ENCODE data around the gene NDUFS8. TPM values are rescaled to one million over a fixed set of nuclear protein-coding genes. Genes with fewer than 3 reads are reported as not detected.

The NDUFS8 gene
- total RNA-seq, 1 experiment from 2014 or later = 221 TPM

DNA sequence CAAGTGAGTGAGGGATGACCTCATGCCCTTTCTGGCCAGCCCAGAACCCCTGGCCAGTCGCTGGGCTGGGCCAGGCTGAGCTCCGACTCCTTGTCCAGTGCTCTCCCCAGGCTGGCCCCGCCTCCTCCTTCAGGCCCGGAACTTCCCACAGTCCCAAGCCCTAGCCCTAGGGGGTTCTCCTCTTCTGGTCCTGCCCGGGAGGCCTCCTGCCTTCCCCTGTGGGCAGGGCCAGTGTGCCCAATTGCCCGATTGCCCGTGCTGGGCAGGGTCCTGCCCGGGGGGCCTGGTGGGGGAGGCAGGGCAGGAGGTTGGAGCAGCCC is 12.5 kb downstream of the NDUFS8 start:
- TF ChIP-seq TEAD4 (CRISPR knock-in tag; IDR thresholded peaks at IDR 0.05) = no peak
- no peak for TF ChIP-seq NFATC4 (CRISPR knock-in tag; IDR thresholded peaks at IDR 0.05)
- no peak for TF ChIP-seq TEAD1 (CRISPR knock-in tag; IDR thresholded peaks at IDR 0.05)
- no peak for TF ChIP-seq ZNF396 (CRISPR knock-in tag; IDR thresholded peaks at IDR 0.05; ENCODE audit: borderline replicate concordance)
- TF ChIP-seq ZNF317 (CRISPR knock-in tag; IDR thresholded peaks at IDR 0.05; ENCODE audit: borderline replicate concordance, low read depth) = no peak
- TF ChIP-seq ZNF138 (CRISPR knock-in tag; conservative IDR thresholded peaks at IDR 0.05) = no peak
- no peaks in the 10 kb centered on the region for H3K9me3 Mint-ChIP-seq
- H3K36me3 Mint-ChIP-seq = no peaks in the 10 kb centered on the region
- H3K4me3 Mint-ChIP-seq = no peak overlapping the region
- H3K4me1 Mint-ChIP-seq = peaks cover 12% of the 10 kb centered on the region
- no peaks in the 10 kb centered on the region for H3K27me3 Mint-ChIP-seq (ENCODE audit: low read depth)
- H3K27ac Mint-ChIP-seq = no peak overlapping the region
- DNase-seq (ENCODE audit: low spot score) = no peak
- ChIA-PET POLR2A (interaction anchor here (1.1 kb wide), 1 partner anchor 9 kb away, joined by 3 read pairs; no protein-coding TSS in a partner anchor), CTCF (interaction anchor here (1.2 to 2.0 kb wide), 4 partner anchors 22 to 166 kb away, joined by 4 to 8 read pairs (median 4); partner anchors contain the start of gene ALDH3B1)
- no peak for ATAC-seq

- Mint-ChIP-seq H3K4me1 (peaks cover 10% of the 10 kb centered on the region), H3K27me3 (ENCODE audit: low read depth) (no peaks in the 10 kb centered on the region), H3K27ac (no peak overlapping the region), H3K9me3 (no peaks in the 10 kb centered on the region), H3K4me3 (no peak overlapping the region), H3K36me3 (no peaks in the 10 kb centered on the region)
- no peak for DNase-seq (ENCODE audit: low spot score)
- ChIA-PET POLR2A (interaction anchor here (1.1 kb wide), 1 partner anchor 8 kb away, joined by 3 read pairs; no protein-coding TSS in a partner anchor), CTCF (interaction anchor here (1.2 to 2.0 kb wide), 3 partner anchors 22 to 165 kb away, joined by 4 to 8 read pairs (median 4); partner anchors contain the start of gene ALDH3B1)
- ATAC-seq = no peak
- TF ChIP-seq PREB (CRISPR knock-in tag; IDR thresholded peaks at IDR 0.05; ENCODE audit: borderline replicate concordance) (no peak), ZNF671 (CRISPR knock-in tag; IDR thresholded peaks at IDR 0.05) (no peak), CBFB (CRISPR knock-in tag; IDR thresholded peaks at IDR 0.05; ENCODE audit: low read depth) (no peak), SP1 (CRISPR knock-in tag; conservative IDR thresholded peaks at IDR 0.05) (no peak), NR2C2 (CRISPR knock-in tag; IDR thresholded peaks at IDR 0.05) (no peak), ATF3 (CRISPR knock-in tag; conservative IDR thresholded peaks at IDR 0.05) (no peak), GABPB1 (CRISPR knock-in tag; IDR thresholded peaks at IDR 0.05) (no peak), FOXP1 (CRISPR knock-in tag; IDR thresholded peaks at IDR 0.05; ENCODE audit: borderline replicate concordance) (no peak), ZNF232 (CRISPR knock-in tag; IDR thresholded peaks at IDR 0.05) (no peak)
- TF ChIP-seq, protein P1, sequence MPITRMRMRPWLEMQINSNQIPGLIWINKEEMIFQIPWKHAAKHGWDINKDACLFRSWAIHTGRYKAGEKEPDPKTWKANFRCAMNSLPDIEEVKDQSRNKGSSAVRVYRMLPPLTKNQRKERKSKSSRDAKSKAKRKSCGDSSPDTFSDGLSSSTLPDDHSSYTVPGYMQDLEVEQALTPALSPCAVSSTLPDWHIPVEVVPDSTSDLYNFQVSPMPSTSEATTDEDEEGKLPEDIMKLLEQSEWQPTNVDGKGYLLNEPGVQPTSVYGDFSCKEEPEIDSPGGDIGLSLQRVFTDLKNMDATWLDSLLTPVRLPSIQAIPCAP (CRISPR knock-in tag; IDR thresholded peaks at IDR 0.05) = no peak
- TF ChIP-seq, protein P2, sequence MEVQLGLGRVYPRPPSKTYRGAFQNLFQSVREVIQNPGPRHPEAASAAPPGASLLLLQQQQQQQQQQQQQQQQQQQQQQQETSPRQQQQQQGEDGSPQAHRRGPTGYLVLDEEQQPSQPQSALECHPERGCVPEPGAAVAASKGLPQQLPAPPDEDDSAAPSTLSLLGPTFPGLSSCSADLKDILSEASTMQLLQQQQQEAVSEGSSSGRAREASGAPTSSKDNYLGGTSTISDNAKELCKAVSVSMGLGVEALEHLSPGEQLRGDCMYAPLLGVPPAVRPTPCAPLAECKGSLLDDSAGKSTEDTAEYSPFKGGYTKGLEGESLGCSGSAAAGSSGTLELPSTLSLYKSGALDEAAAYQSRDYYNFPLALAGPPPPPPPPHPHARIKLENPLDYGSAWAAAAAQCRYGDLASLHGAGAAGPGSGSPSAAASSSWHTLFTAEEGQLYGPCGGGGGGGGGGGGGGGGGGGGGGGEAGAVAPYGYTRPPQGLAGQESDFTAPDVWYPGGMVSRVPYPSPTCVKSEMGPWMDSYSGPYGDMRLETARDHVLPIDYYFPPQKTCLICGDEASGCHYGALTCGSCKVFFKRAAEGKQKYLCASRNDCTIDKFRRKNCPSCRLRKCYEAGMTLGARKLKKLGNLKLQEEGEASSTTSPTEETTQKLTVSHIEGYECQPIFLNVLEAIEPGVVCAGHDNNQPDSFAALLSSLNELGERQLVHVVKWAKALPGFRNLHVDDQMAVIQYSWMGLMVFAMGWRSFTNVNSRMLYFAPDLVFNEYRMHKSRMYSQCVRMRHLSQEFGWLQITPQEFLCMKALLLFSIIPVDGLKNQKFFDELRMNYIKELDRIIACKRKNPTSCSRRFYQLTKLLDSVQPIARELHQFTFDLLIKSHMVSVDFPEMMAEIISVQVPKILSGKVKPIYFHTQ (CRISPR knock-in tag; IDR thresholded peaks at IDR 0.05) = no peak
- TF ChIP-seq, protein P3, sequence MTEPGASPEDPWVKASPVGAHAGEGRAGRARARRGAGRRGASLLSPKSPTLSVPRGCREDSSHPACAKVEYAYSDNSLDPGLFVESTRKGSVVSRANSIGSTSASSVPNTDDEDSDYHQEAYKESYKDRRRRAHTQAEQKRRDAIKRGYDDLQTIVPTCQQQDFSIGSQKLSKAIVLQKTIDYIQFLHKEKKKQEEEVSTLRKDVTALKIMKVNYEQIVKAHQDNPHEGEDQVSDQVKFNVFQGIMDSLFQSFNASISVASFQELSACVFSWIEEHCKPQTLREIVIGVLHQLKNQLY (CRISPR knock-in tag; IDR thresholded peaks at IDR 0.05) = no peak
- TF ChIP-seq, protein P4, sequence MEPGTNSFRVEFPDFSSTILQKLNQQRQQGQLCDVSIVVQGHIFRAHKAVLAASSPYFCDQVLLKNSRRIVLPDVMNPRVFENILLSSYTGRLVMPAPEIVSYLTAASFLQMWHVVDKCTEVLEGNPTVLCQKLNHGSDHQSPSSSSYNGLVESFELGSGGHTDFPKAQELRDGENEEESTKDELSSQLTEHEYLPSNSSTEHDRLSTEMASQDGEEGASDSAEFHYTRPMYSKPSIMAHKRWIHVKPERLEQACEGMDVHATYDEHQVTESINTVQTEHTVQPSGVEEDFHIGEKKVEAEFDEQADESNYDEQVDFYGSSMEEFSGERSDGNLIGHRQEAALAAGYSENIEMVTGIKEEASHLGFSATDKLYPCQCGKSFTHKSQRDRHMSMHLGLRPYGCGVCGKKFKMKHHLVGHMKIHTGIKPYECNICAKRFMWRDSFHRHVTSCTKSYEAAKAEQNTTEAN (CRISPR knock-in tag; IDR thresholded peaks at IDR 0.05) = no peak
- TF ChIP-seq, protein P5, sequence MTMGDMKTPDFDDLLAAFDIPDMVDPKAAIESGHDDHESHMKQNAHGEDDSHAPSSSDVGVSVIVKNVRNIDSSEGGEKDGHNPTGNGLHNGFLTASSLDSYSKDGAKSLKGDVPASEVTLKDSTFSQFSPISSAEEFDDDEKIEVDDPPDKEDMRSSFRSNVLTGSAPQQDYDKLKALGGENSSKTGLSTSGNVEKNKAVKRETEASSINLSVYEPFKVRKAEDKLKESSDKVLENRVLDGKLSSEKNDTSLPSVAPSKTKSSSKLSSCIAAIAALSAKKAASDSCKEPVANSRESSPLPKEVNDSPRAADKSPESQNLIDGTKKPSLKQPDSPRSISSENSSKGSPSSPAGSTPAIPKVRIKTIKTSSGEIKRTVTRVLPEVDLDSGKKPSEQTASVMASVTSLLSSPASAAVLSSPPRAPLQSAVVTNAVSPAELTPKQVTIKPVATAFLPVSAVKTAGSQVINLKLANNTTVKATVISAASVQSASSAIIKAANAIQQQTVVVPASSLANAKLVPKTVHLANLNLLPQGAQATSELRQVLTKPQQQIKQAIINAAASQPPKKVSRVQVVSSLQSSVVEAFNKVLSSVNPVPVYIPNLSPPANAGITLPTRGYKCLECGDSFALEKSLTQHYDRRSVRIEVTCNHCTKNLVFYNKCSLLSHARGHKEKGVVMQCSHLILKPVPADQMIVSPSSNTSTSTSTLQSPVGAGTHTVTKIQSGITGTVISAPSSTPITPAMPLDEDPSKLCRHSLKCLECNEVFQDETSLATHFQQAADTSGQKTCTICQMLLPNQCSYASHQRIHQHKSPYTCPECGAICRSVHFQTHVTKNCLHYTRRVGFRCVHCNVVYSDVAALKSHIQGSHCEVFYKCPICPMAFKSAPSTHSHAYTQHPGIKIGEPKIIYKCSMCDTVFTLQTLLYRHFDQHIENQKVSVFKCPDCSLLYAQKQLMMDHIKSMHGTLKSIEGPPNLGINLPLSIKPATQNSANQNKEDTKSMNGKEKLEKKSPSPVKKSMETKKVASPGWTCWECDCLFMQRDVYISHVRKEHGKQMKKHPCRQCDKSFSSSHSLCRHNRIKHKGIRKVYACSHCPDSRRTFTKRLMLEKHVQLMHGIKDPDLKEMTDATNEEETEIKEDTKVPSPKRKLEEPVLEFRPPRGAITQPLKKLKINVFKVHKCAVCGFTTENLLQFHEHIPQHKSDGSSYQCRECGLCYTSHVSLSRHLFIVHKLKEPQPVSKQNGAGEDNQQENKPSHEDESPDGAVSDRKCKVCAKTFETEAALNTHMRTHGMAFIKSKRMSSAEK (CRISPR knock-in tag; IDR thresholded peaks at IDR 0.05; ENCODE audit: borderline replicate concordance) = no peak
- TF ChIP-seq, protein P6, sequence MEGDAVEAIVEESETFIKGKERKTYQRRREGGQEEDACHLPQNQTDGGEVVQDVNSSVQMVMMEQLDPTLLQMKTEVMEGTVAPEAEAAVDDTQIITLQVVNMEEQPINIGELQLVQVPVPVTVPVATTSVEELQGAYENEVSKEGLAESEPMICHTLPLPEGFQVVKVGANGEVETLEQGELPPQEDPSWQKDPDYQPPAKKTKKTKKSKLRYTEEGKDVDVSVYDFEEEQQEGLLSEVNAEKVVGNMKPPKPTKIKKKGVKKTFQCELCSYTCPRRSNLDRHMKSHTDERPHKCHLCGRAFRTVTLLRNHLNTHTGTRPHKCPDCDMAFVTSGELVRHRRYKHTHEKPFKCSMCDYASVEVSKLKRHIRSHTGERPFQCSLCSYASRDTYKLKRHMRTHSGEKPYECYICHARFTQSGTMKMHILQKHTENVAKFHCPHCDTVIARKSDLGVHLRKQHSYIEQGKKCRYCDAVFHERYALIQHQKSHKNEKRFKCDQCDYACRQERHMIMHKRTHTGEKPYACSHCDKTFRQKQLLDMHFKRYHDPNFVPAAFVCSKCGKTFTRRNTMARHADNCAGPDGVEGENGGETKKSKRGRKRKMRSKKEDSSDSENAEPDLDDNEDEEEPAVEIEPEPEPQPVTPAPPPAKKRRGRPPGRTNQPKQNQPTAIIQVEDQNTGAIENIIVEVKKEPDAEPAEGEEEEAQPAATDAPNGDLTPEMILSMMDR (IDR thresholded peaks at IDR 0.05) = no peak
These were observed 13.1 kb downstream of the NDUFS8 start for GRCh38 chr11:68043349-68044144.

Measured in WTC11 (cell line).